Measurements from ENCODE around the gene SLF2. TPM values are rescaled to one million over a fixed set of nuclear protein-coding genes. Genes with fewer than 3 reads are reported as not detected.

Gene SLF2
- total and polyA plus RNA-seq, 8 donors: 9.5 to 16.8 (median 11.8) TPM

- Histone ChIP-seq H3K36me3 (no peaks in the 10 kb centered on the region), H3K4me3 (peak overlapping the region; percentile 57 to 95 (median 64)), H3K27ac (peak overlapping the region in 3 of 4 donors; percentile 9 to 81 (median 61)), H3K4me1 (peaks cover 13 to 17% (median 16%) of the 10 kb centered on the region in 3 donors), H3K27me3 (no peaks in the 10 kb centered on the region), H3K9me3 (no peaks in the 10 kb centered on the region)
- FAIRE-seq: no peak
- intact Hi-C loops (cut with DNase I): no loop called here
- TF ChIP-seq, protein P1, sequence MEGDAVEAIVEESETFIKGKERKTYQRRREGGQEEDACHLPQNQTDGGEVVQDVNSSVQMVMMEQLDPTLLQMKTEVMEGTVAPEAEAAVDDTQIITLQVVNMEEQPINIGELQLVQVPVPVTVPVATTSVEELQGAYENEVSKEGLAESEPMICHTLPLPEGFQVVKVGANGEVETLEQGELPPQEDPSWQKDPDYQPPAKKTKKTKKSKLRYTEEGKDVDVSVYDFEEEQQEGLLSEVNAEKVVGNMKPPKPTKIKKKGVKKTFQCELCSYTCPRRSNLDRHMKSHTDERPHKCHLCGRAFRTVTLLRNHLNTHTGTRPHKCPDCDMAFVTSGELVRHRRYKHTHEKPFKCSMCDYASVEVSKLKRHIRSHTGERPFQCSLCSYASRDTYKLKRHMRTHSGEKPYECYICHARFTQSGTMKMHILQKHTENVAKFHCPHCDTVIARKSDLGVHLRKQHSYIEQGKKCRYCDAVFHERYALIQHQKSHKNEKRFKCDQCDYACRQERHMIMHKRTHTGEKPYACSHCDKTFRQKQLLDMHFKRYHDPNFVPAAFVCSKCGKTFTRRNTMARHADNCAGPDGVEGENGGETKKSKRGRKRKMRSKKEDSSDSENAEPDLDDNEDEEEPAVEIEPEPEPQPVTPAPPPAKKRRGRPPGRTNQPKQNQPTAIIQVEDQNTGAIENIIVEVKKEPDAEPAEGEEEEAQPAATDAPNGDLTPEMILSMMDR (IDR thresholded peaks at IDR 0.05): no peak
- ATAC-seq: peak; percentile 20 to 52 (median 38)
- 2 to 6% methylated on average over 9 of the region's 9 CpGs for WGBS, 2 donors
- DNase-seq: no peak
These were observed 56.1 kb downstream of the SLF2 start for GRCh38 chr10:100968863-100969186.

GRCh38 chr10:100969187-100970075, 56.7 kb downstream of the SLF2 start, which contains the start of gene SEMA4G:
Gene SEMA4G, plus strand, starts transcription at chr10:100969504. Its CDS starts 3,409 bp downstream, at chr10:100972913.
- Histone ChIP-seq H3K4me3 (peak within 1 kb of the TSS; percentile 57 to 95 (median 64)), H3K9me3 (no peaks in the 10 kb centered on the region), H3K27ac (peak within 1 kb of the TSS; percentile 49 to 81 (median 60)), H3K36me3 (no peaks in the 10 kb centered on the region), H3K27me3 (no peaks in the 10 kb centered on the region), H3K4me1 (peaks cover 13 to 17% (median 16%) of the 10 kb centered on the region in 3 donors)
- WGBS, 2 donors: 1% methylated on average over 39 to 69 of the region's 70 CpGs
- intact Hi-C loops (cut with DNase I): no loop called here
- peak in 5 of 6 donors; percentile 51 to 82 (median 65) for DNase-seq
- FAIRE-seq: no peak
- TF ChIP-seq, protein P1 (IDR thresholded peaks at IDR 0.05): peak; percentile 38 to 61 (median 52)
- ATAC-seq: peak; percentile 73 to 84 (median 76)

- Histone ChIP-seq H3K27ac (peak overlapping the region; percentile 49 to 81 (median 60)), H3K36me3 (no peaks in the 10 kb centered on the region), H3K4me3 (peak overlapping the region; percentile 57 to 95 (median 64)), H3K4me1 (peaks cover 13 to 17% (median 16%) of the 10 kb centered on the region in 3 donors), H3K9me3 (no peaks in the 10 kb centered on the region), H3K27me3 (no peaks in the 10 kb centered on the region)
- DNase-seq (peak in 5 of 6 donors; percentile 44 to 74 (median 66)), ATAC-seq (peak; percentile 44 to 68 (median 58)), FAIRE-seq (no peak)
- intact Hi-C loops (cut with DNase I): no loop called here
- WGBS, 2 donors: 13% methylated on average over 13 of the region's 13 CpGs
- TF ChIP-seq, protein P1 (IDR thresholded peaks at IDR 0.05): no peak
These were observed 57.5 kb downstream of the SLF2 start for GRCh38 chr10:100970076-100970913.

GRCh38 chr10:100970914-100971811, 58.4 kb downstream of the SLF2 start:
- H3K27ac ChIP-seq: peak overlapping the region in 3 of 4 donors; percentile 40 to 81 (median 50)
- peak overlapping the region in 2 of 4 donors; percentile 11 to 64 for H3K4me3 ChIP-seq
- no peaks in the 10 kb centered on the region for H3K36me3 ChIP-seq
- DNase-seq: peak in 4 of 6 donors; percentile 54 to 68 (median 62)
- intact Hi-C loops (cut with DNase I): no loop called here
- ATAC-seq: peak; percentile 52 to 77 (median 74)
- H3K9me3 ChIP-seq: no peaks in the 10 kb centered on the region
- TF ChIP-seq, protein P1 (IDR thresholded peaks at IDR 0.05): no peak
- WGBS, 2 donors: 16 to 17% methylated on average over 4 of the region's 4 CpGs
- no peaks in the 10 kb centered on the region for H3K27me3 ChIP-seq
- peaks cover 13 to 17% (median 16%) of the 10 kb centered on the region in 3 donors for H3K4me1 ChIP-seq
- no peak for FAIRE-seq

All from pancreas (tissue), 10 donors.